Immature natural killer cell (primary cell): ENCODE results near the gene SLC3A2. TPM values are rescaled to one million over a fixed set of nuclear protein-coding genes. Genes with fewer than 3 reads are reported as not detected.

Experiments
- DNase-seq, 3 donors: peaks; one replicate each; pipeline ENCODE4 v3.0.0; 2022; ENCODE audit warnings: mixed read lengths in 1 of 3
- H3K27ac Mint-ChIP-seq, 6 donors: one replicate each; pipeline ENCODE4 v1.8.0; 2020; ENCODE audit warnings: mixed read lengths in 6 of 6, mild to moderate bottlenecking in 5 of 6, inconsistent platforms in 4 of 6, moderate library complexity in 3 of 6
- H3K27me3 Mint-ChIP-seq, 3 donors: one replicate each; pipeline ENCODE4 v1.8.0; 2020 to 2021; ENCODE audit warnings: low read depth in 3 of 3, mild to moderate bottlenecking in 3 of 3, mixed read lengths in 3 of 3, moderate library complexity in 3 of 3, inconsistent platforms in 1 of 3
- H3K36me3 Mint-ChIP-seq, 3 donors: one replicate each; pipeline ENCODE4 v1.8.0; 2020; ENCODE audit warnings: mixed read lengths in 3 of 3, inconsistent platforms in 2 of 3, mild to moderate bottlenecking in 2 of 3
- H3K4me1 Mint-ChIP-seq, 2 donors: one replicate each; pipeline ENCODE4 v1.8.0; 2020; ENCODE audit warnings: inconsistent platforms in 2 of 2, mild to moderate bottlenecking in 2 of 2, mixed read lengths in 2 of 2, moderate library complexity in 1 of 2
- H3K4me3 Mint-ChIP-seq, 5 donors: one replicate each; pipeline ENCODE4 v1.8.0; 2020; ENCODE audit warnings: mild to moderate bottlenecking in 5 of 5, mixed read lengths in 5 of 5, inconsistent platforms in 3 of 5, moderate library complexity in 3 of 5
- H3K9me3 Mint-ChIP-seq, 6 donors: one replicate each; pipeline ENCODE4 v1.8.0; 2020; ENCODE audit warnings: mild to moderate bottlenecking in 6 of 6, mixed read lengths in 6 of 6, inconsistent platforms in 4 of 6, moderate library complexity in 3 of 6
- polyA plus RNA-seq, 3 donors: library from polyadenylated mRNA; unstranded; fragments of 300-500 nt; fragmentation: Illumina TruSeq; gene quantifications; one replicate each; pipeline ENCODE4 v1.2.3, GENCODE V29; 2021

The SLC3A2 gene
- polyA plus RNA-seq, 3 donors from 2014 or later, result 134 to 162 (median 156) TPM

DNA sequence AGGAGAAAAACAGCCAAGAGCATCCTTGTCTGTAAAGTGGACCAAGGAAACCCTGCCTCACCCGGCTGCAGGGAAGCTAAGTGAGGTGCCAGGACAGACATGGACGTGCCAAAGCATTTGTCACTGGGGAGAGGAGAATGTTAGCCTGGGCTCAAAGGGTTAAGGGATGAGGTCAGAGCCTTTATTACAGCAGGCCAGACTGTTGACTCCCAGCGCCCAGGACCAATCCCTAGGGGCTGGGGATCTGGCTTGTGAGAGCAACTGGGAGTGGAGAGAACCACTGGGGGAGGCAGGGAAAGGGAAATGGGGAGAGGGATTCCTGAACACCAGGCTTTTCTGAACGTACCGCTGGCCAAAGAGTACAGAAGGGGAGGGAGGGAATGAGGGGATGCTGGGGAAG, 37.8 kb downstream of the SLC3A2 start:
- H3K27me3 Mint-ChIP-seq, result peaks cover 7 to 10% (median 7%) of the 10 kb centered on the region in 3 donors
- H3K36me3 Mint-ChIP-seq, result no peaks in the 10 kb centered on the region
- no peak for DNase-seq
- H3K4me1 Mint-ChIP-seq, result peaks cover 0 to under 1% of the 10 kb centered on the region in 2 donors
- no peak overlapping the region for H3K4me3 Mint-ChIP-seq
- peak overlapping the region in 1 of 6 donors; percentile 25 for H3K27ac Mint-ChIP-seq
- no peaks in the 10 kb centered on the region for H3K9me3 Mint-ChIP-seq

DNA sequence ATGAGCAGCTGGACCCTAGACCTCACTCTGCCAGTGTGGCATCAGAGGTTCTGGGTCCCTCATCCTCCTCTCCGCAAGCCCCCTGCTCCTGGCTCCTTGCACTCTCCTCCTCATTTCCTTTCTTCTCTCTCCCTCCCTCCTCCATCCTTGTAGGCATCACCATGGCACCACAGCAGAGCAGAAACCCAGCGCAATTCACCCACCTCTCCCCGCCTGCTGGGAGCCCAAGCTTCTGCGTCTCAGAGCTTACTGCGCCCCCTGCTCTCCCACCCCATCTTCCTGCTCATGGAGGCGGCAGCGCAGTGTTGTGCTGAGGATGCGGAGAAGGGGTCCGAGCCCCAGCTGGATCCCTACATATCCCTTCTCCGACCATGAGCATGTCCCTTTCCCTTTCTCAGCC, 38.8 kb downstream of the SLC3A2 start:
- Mint-ChIP-seq H3K27me3 (peaks cover 9 to 14% (median 12%) of the 10 kb centered on the region in 3 donors), H3K27ac (no peak overlapping the region), H3K36me3 (no peaks in the 10 kb centered on the region), H3K9me3 (no peaks in the 10 kb centered on the region), H3K4me3 (no peak overlapping the region), H3K4me1 (peaks cover 4 to 10% of the 10 kb centered on the region in 2 donors)
- DNase-seq, result no peak

GRCh38 chr11:62919898-62920640, 39.4 kb downstream of the SLC3A2 start:
- Mint-ChIP-seq H3K4me1 (peaks cover 4 to 10% of the 10 kb centered on the region in 2 donors), H3K9me3 (no peaks in the 10 kb centered on the region), H3K27me3 (peaks cover 9 to 19% (median 15%) of the 10 kb centered on the region in 3 donors), H3K4me3 (no peak overlapping the region), H3K36me3 (no peaks in the 10 kb centered on the region), H3K27ac (no peak overlapping the region)
- no peak for DNase-seq

- H3K4me3 Mint-ChIP-seq, result no peak within 1 kb of the TSS
- no peaks in the 10 kb centered on the region for H3K9me3 Mint-ChIP-seq
- no peaks in the 10 kb centered on the region for H3K36me3 Mint-ChIP-seq
- no peak for DNase-seq
- no peak within 1 kb of the TSS for H3K27ac Mint-ChIP-seq
- peaks cover 12 to 19% of the 10 kb centered on the region in 2 donors for H3K4me1 Mint-ChIP-seq
- peaks cover 9 to 29% (median 16%) of the 10 kb centered on the region in 3 donors for H3K27me3 Mint-ChIP-seq
These were observed 40.5 kb downstream of the SLC3A2 start, which contains the start of gene CHRM1 for GRCh38 chr11:62921201-62921572. Gene CHRM1, minus strand, starts transcription at chr11:62921363. Its CDS starts 10,263 bp downstream, at chr11:62911100.

DNA sequence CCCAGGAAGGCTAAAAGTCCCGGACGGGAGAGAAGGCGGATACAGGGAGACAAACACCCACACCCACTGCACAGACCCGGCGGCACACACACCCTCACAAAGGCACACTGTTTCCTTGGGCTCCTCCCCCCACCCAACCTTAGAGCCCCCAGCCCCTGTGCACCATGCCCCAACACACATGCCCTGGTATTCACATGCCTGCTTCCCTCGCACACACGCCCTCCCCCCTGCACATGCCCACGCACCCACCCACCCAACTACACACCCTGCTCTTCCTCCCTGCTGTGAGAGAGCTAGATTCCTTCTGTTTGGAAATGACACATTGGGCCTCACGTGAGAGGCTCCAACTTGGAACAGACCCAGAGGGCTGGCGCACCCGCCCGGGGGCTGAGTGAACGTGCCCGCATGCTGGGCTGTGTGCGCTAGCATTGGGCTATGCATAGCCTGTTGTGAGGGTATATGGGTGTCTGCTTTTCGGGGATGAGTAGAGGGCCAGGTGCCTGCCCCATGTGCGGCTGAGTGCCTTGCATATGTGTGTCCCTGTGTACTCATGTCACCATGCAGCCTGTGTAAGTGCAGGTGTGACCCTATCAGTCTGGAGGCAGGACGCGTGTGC, 41.0 kb downstream of the SLC3A2 start:
- no peaks in the 10 kb centered on the region for H3K9me3 Mint-ChIP-seq
- peaks cover 6 to 29% (median 19%) of the 10 kb centered on the region in 3 donors for H3K27me3 Mint-ChIP-seq
- no peak overlapping the region for H3K4me3 Mint-ChIP-seq
- H3K27ac Mint-ChIP-seq, result no peak overlapping the region
- DNase-seq, result no peak
- H3K4me1 Mint-ChIP-seq, result peaks cover 14 to 19% of the 10 kb centered on the region in 2 donors
- H3K36me3 Mint-ChIP-seq, result no peaks in the 10 kb centered on the region

DNA sequence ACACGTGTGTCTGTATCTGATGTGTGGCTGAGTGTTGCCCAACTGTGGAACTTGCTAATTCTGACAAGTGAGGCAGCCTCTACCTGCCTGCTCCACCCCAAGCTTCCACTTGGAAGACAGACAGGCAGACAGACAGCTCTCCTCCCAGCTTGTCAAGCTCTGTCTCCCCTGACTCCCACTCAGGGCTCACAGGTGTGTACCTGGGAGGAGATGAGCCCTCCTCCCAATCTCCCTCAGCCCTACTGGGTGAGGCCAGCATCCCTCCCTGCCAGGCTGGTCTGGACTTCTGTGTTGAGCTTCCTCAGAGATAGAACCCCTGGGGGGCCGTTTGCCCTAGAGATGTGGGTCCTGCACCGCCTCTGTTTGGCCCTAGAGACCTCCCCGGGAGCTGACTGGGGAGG, 41.5 kb downstream of the SLC3A2 start:
- H3K36me3 Mint-ChIP-seq, result no peaks in the 10 kb centered on the region
- H3K4me3 Mint-ChIP-seq, result peak overlapping the region in 3 of 5 donors; percentile 18 to 47 (median 41)
- no peaks in the 10 kb centered on the region for H3K9me3 Mint-ChIP-seq
- peaks cover 14 to 19% of the 10 kb centered on the region in 2 donors for H3K4me1 Mint-ChIP-seq
- no peak for DNase-seq
- H3K27ac Mint-ChIP-seq, result no peak overlapping the region
- H3K27me3 Mint-ChIP-seq, result peaks cover 6 to 32% (median 19%) of the 10 kb centered on the region in 3 donors

DNA sequence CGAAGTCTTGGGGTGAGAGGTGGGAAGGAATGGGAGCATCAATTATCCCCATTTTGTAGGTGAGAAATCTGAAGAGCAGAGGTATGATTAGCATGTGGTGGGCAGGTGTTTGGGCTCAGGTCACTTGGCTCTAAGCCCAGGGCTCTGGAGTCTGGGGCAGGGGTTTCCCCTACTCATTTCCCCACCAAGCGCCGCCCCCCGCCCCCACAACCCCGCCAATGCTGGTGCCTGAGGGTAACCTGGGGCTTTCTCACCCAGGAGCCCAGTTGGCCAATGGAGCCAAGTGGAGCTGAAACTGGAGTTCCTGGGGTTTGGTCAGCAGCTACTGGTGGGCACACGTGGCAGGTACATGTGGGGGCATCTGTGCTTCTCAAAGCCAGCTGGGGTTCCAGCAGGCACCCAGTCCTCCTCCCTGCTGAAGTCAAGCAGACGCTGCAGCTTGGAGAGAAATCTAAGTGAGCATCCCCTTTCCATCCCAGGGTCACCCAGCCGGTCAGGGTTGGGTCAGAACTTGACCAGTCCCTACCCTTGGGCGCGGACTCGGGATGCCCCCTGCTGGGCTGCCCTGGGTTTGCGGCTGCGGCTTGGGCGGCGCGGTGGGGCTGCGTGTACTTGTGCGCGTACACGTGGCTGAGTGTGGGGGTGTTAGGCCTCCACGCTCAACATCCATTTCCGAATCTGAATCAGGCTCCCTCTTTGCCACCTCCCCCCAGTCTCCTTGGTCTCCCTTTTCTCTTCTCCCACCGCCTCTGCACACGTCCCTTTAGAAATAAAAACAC, 42.1 kb downstream of the SLC3A2 start:
- Mint-ChIP-seq H3K4me3 (peak overlapping the region in 3 of 5 donors; percentile 18 to 47 (median 41)), H3K4me1 (peaks cover 14 to 23% of the 10 kb centered on the region in 2 donors), H3K27me3 (peaks cover 10 to 39% (median 17%) of the 10 kb centered on the region in 3 donors), H3K36me3 (no peaks in the 10 kb centered on the region), H3K9me3 (no peaks in the 10 kb centered on the region), H3K27ac (no peak overlapping the region)
- no peak for DNase-seq

- DNase-seq, result no peak
- H3K27me3 Mint-ChIP-seq, result peaks cover 10 to 40% (median 20%) of the 10 kb centered on the region in 3 donors
- H3K36me3 Mint-ChIP-seq, result no peaks in the 10 kb centered on the region
- H3K4me1 Mint-ChIP-seq, result peaks cover 14 to 23% of the 10 kb centered on the region in 2 donors
- no peaks in the 10 kb centered on the region for H3K9me3 Mint-ChIP-seq
- no peak overlapping the region for H3K27ac Mint-ChIP-seq
- H3K4me3 Mint-ChIP-seq, result peak overlapping the region; percentile 45 to 67 (median 57)
These were observed 43.1 kb downstream of the SLC3A2 start for GRCh38 chr11:62923601-62924411.

DNA sequence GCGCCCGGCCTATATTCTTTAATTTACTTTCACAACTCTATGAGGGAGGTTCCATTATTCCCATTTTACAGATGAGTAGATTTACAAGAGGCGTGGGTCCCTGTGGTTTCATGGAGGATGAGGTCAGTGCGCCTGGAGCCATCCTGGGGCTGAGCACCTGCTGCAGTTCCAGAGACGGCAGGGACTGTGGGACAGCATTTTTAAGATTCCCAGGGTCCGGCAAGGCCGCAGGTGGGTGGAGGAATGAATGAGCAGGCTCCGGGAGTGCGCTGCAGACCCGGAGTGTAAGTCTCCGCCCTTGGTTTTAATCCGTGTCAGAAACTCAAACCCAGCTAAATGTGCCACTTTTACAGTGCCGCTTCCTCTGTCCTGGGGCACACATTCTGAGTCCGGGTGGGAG, 44.6 kb downstream of the SLC3A2 start:
- no peak overlapping the region for H3K27ac Mint-ChIP-seq
- peaks cover 14 to 23% of the 10 kb centered on the region in 2 donors for H3K4me1 Mint-ChIP-seq
- H3K4me3 Mint-ChIP-seq, result peak overlapping the region; percentile 10 to 62 (median 36)
- H3K36me3 Mint-ChIP-seq, result no peaks in the 10 kb centered on the region
- no peak for DNase-seq
- H3K27me3 Mint-ChIP-seq, result peaks cover 12 to 49% (median 25%) of the 10 kb centered on the region in 3 donors
- no peaks in the 10 kb centered on the region for H3K9me3 Mint-ChIP-seq

DNA sequence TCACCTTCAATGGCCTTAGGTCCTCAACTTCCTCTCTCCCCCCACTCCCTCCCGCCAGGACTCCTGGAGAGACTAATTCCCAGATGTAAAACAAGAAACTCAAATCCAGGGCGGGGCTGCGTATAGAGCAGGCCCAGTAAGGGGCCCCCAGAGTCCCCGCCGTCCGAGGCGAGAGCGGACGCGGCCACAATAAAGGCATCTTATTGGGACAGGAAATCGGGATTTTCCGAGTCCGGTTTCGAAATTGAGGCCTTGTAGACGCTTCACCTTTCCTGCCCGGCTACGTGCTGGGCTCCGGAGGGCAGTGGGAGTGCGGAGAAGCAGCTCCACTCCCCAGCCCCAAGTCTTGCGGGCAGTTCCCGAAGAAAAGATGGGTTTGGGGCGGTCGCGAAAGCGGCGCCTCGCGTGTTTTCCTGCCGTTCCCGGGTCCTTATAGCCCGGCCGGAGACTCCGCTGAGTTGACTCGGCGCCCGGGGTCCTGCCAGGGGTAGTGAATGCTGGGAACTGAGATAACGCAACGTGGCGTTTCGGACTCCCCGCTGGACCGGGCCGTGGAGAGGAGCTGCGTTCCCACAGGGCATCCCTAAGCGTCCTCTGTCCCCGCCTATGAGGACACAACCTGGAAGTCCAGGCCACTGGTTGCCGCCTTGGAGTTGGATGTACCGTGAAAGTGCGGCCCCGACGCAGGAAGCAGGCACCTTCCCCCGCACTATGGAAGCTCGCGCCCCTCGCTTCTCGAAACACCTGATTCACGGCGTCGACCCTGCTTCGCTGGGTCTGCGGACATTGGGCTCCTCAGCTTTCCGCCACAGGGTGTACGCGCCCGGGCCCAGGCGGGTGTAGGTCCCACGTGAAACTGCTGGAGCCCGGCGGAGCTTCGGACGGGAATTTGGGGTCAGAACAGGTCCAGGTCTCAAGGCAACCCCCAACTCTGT, 45.3 kb downstream of the SLC3A2 start:
- peaks cover 14 to 23% of the 10 kb centered on the region in 2 donors for H3K4me1 Mint-ChIP-seq
- no peaks in the 10 kb centered on the region for H3K36me3 Mint-ChIP-seq
- peaks cover 12 to 49% (median 25%) of the 10 kb centered on the region in 3 donors for H3K27me3 Mint-ChIP-seq
- H3K4me3 Mint-ChIP-seq, result peak overlapping the region; percentile 10 to 62 (median 36)
- H3K9me3 Mint-ChIP-seq, result no peaks in the 10 kb centered on the region
- H3K27ac Mint-ChIP-seq, result no peak overlapping the region
- DNase-seq, result no peak

GRCh38 chr11:62926680-62927455, 46.2 kb downstream of the SLC3A2 start:
- Mint-ChIP-seq H3K9me3 (no peaks in the 10 kb centered on the region), H3K4me1 (peaks cover 14 to 23% of the 10 kb centered on the region in 2 donors), H3K36me3 (no peaks in the 10 kb centered on the region), H3K27ac (no peak overlapping the region), H3K4me3 (no peak overlapping the region), H3K27me3 (peaks cover 12 to 51% (median 25%) of the 10 kb centered on the region in 3 donors)
- DNase-seq, result no peak

GRCh38 chr11:62928011-62928410, 47.3 kb downstream of the SLC3A2 start:
- no peaks in the 10 kb centered on the region for H3K9me3 Mint-ChIP-seq
- H3K4me3 Mint-ChIP-seq, result no peak overlapping the region
- no peak for DNase-seq
- H3K27me3 Mint-ChIP-seq, result peaks cover 12 to 46% (median 23%) of the 10 kb centered on the region in 3 donors
- H3K4me1 Mint-ChIP-seq, result peaks cover 14 to 23% of the 10 kb centered on the region in 2 donors
- H3K27ac Mint-ChIP-seq, result no peak overlapping the region
- H3K36me3 Mint-ChIP-seq, result no peaks in the 10 kb centered on the region
